Measurements from ENCODE around the gene PTTG1IP2.

PTTG1IP2 gene

GRCh38 chr7:90492250-90492649, 22.8 kb downstream of the PTTG1IP2 start:
- H3K4me3 ChIP-seq (replicated peaks; ENCODE audit: low read depth, low read length), result no peak overlapping the region
- no peak for DNase-seq (ENCODE audit: extremely low read depth, low read depth)
- TF ChIP-seq, protein P1, sequence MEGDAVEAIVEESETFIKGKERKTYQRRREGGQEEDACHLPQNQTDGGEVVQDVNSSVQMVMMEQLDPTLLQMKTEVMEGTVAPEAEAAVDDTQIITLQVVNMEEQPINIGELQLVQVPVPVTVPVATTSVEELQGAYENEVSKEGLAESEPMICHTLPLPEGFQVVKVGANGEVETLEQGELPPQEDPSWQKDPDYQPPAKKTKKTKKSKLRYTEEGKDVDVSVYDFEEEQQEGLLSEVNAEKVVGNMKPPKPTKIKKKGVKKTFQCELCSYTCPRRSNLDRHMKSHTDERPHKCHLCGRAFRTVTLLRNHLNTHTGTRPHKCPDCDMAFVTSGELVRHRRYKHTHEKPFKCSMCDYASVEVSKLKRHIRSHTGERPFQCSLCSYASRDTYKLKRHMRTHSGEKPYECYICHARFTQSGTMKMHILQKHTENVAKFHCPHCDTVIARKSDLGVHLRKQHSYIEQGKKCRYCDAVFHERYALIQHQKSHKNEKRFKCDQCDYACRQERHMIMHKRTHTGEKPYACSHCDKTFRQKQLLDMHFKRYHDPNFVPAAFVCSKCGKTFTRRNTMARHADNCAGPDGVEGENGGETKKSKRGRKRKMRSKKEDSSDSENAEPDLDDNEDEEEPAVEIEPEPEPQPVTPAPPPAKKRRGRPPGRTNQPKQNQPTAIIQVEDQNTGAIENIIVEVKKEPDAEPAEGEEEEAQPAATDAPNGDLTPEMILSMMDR (IDR thresholded peaks at IDR 0.05; ENCODE audit: low read depth, low read length, missing control alignments), result no peak

GRCh38 chr7:90495241-90495640, 25.8 kb downstream of the PTTG1IP2 start:
- H3K4me3 ChIP-seq (replicated peaks; ENCODE audit: low read depth, low read length), result no peak overlapping the region
- TF ChIP-seq, protein P1 (IDR thresholded peaks at IDR 0.05; ENCODE audit: low read depth, low read length, missing control alignments), result no peak
- no peak for DNase-seq (ENCODE audit: extremely low read depth, low read depth)

GRCh38 chr7:90502539-90502938, 33.1 kb downstream of the PTTG1IP2 start:
- DNase-seq (ENCODE audit: extremely low read depth, low read depth), result no peak
- no peak overlapping the region for H3K4me3 ChIP-seq (replicated peaks; ENCODE audit: low read depth, low read length)
- TF ChIP-seq, protein P1 (IDR thresholded peaks at IDR 0.05; ENCODE audit: low read depth, low read length, missing control alignments), result no peak

GRCh38 chr7:90503367-90503766, 33.9 kb downstream of the PTTG1IP2 start:
- no peak for DNase-seq (ENCODE audit: extremely low read depth, low read depth)
- H3K4me3 ChIP-seq (replicated peaks; ENCODE audit: low read depth, low read length), result no peak overlapping the region
- TF ChIP-seq, protein P1 (IDR thresholded peaks at IDR 0.05; ENCODE audit: low read depth, low read length, missing control alignments), result no peak

GRCh38 chr7:90507692-90508091, 38.3 kb downstream of the PTTG1IP2 start:
- no peak for DNase-seq (ENCODE audit: extremely low read depth, low read depth)
- TF ChIP-seq, protein P1 (IDR thresholded peaks at IDR 0.05; ENCODE audit: low read depth, low read length, missing control alignments), result no peak
- H3K4me3 ChIP-seq (replicated peaks; ENCODE audit: low read depth, low read length), result no peak overlapping the region

GRCh38 chr7:90511776-90512175, 42.3 kb downstream of the PTTG1IP2 start:
- TF ChIP-seq, protein P1 (IDR thresholded peaks at IDR 0.05; ENCODE audit: low read depth, low read length, missing control alignments), result no peak
- no peak for DNase-seq (ENCODE audit: extremely low read depth, low read depth)

GRCh38 chr7:90512821-90513254, 43.4 kb downstream of the PTTG1IP2 start:
- no peak overlapping the region for H3K4me3 ChIP-seq (replicated peaks; ENCODE audit: low read depth, low read length)
- TF ChIP-seq, protein P1 (IDR thresholded peaks at IDR 0.05; ENCODE audit: low read depth, low read length, missing control alignments), result no peak
- no peak for DNase-seq (ENCODE audit: extremely low read depth, low read depth)

More at GRCh38 chr7:90511776-90512175, 42.3 kb downstream of the PTTG1IP2 start:
- H3K4me3 ChIP-seq (replicated peaks; ENCODE audit: low read depth, low read length), result no peak overlapping the region

Measured in HFF-Myc (cell line).